GM12801 (cell line): ENCODE measurements around the gene PLPP7.

Experiments
- TF ChIP-seq, protein P1 (sequence below): IDR thresholded peaks from one replicate; pipeline ENCODE4 v1.5.1; 2011; ENCODE audit warnings: control low read depth; ENCODE audit not compliant: insufficient read length; ENCODE audit errors: extremely low read depth

The PLPP7 gene

DNA sequence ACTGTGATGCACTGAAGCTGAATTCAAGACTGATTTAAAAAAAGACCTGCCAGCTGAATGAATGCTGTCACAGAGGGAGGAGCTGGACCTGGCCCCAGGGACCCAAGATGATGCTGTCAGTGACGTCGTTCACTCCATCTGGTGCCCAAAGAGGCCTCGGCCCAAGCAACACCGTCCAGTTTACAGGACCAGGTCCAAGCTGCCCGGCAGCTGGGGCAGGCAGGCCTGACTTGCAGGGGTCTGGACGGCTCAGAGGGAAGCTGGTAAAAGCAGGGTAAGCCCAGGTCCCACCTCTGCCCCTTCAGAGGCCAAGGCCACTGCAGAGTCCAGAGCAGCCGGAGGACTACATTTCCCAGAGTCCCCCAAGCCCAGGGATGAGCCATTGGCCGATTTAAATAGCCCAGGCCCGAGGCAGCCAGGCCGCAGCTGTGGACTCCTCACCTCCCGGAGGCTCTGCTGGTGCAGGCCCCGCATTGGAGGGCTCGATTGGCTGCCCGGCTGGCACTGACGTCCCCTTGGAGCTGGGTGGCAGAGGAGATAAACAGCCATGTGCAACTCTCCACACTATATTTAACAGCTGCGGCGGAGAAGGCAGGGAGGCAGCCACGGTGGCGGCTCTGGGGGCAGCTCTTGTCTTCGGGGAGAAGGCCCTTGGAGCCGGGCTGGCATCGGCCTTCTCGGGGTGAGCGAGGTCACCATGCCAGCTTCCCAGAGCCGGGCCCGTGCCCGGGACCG, at the start of gene PLPP7:
Gene PLPP7, plus strand, starts transcription at position 423 of the 735 bp plus-strand sequence. Its CDS starts 275 bp downstream, at position 698.
- TF ChIP-seq, protein P1, sequence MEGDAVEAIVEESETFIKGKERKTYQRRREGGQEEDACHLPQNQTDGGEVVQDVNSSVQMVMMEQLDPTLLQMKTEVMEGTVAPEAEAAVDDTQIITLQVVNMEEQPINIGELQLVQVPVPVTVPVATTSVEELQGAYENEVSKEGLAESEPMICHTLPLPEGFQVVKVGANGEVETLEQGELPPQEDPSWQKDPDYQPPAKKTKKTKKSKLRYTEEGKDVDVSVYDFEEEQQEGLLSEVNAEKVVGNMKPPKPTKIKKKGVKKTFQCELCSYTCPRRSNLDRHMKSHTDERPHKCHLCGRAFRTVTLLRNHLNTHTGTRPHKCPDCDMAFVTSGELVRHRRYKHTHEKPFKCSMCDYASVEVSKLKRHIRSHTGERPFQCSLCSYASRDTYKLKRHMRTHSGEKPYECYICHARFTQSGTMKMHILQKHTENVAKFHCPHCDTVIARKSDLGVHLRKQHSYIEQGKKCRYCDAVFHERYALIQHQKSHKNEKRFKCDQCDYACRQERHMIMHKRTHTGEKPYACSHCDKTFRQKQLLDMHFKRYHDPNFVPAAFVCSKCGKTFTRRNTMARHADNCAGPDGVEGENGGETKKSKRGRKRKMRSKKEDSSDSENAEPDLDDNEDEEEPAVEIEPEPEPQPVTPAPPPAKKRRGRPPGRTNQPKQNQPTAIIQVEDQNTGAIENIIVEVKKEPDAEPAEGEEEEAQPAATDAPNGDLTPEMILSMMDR = no peak

DNA sequence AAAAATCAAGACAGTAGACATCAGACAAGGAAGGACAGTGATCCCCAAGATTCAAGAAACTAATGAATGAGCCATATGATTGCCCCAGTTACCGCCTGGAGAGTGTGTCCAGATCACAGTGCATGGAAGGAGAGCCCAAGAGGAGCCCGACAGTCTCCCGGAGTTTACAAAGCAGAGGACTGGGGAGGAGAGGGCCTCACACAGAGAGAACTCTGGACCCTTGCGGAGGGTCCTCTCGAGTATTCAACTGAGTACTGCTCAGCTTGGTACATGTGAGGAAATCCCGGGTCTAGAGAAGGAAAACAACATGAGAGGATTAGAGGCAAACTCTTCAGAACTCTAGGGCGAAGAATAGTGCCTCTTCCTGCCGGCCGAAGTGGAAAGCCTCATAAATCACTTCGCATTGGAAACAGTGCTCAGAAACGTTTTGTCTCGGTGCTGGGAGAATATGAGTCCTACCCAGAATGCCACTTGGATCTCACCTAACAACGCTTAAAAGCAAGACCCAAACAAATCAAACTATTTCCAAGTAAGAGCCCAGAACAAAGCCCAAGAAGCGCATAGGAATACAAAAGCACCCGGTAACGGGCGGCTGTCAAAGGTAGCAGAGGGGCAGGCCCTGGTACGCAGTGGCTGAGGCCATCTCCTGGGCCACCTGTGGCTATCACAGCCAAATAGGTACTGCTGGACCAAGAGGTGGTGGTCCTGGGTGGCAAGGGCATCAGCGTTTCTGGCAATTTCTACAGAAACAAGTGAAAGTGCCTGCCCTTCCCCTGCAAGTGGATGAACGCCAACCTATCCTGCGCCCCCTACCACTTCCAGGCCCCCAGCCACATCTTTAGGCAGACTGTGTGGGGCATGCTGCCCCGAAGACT, 49.2 kb upstream of the PLPP7 start:
- TF ChIP-seq, protein P1 = no peak

- TF ChIP-seq, protein P1 = no peak
Observed at GRCh38 chr9:131246618-131247017, 42.9 kb upstream of the PLPP7 start.

- TF ChIP-seq, protein P1 = no peak
Observed at GRCh38 chr9:131252120-131252519, 37.4 kb upstream of the PLPP7 start.

DNA sequence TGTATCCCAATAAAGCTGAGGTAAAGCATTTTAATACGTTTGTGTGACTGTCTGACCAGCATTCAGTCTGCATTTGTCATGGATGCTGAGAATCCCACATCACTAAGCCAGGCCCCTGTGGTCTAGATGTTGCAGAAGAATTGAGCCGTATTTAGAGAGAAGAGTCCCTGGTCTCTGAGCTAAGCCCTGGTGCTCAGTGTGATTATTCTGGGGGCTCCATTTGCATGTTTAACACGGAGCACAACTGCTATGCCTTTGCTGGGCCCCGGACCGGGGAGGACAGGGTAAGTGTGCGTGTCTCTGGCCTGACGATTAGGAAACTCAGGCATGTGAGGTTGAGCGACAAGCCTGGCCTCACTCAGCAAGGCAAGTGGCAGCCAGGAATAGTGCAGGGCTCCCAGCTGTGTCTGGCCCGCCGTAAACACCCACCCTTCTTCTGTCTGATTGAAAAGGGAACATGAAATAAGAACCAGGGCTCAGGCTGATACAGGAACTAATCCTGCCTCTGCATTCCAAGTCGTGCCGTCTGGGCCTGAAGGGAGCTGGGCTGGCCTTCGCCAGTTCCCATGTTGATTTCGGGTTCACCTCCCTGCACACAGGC, 35.5 kb upstream of the PLPP7 start:
- TF ChIP-seq, protein P1 = no peak

DNA sequence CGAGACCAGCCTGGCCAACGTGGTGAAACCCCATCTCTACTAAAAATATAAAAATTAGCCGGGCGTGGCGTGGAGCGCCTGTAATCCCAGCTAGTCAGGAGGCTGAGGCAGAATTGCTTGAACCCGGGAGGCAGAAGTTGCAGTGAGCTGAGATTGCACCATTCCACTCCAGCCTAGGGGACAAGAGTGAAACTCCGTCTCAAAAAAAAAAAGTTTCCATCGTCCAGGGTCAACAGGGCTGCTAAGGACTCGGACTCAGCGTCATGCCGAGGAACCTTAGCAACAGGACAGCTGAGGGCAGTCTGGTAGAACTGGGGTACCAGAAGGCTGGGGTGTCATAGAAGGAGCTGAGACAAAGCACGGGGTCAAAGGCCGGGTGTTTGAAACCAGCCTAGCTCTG, 34.9 kb upstream of the PLPP7 start:
- TF ChIP-seq, protein P1 = no peak

- TF ChIP-seq, protein P1 = no peak
Observed at GRCh38 chr9:131255676-131256197, 33.8 kb upstream of the PLPP7 start.
